ENCODE measurements around the gene SET. TPM values are rescaled to one million over a fixed set of nuclear protein-coding genes. Genes with fewer than 3 reads are reported as not detected.

SET gene
- total RNA-seq, 1 donor from 2014 or later: 331 TPM

DNA sequence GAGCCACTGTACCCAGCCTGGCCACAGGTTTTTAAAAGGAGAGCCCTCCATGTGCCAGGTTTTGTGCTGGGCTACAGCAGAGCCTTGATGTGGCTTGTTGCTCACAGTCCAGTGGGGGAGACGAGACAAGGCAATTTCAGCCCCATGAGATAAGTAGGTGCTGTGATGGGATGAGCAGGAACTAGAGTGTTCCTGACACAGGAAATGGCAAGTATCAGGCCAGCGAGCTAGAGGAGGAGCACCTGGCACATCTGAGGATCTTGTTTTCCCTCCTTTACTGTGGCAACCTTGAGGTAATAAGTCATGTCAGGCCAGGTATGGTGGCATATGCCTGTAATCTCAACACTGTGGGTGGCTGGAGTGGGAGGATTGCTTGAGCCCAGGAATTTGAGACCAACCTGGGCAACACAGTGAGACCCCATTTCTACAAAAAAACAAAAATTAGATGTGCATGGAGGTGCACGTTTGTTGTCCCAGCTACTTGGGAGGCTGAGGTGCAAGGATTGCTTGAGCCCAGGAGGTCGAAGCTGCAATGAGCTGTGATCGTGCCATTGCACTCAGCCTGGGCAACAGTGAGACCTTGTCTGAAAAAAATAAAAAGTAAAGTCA is 38.7 kb downstream of the SET start:
- H3K4me3 ChIP-seq (ENCODE audit: low read depth, low read length): no peak overlapping the region
- no peak for TF ChIP-seq CTCF (conservative IDR thresholded peaks at IDR 0.05; ENCODE audit: low read depth, low read length)
- no peak for DNase-seq (ENCODE audit: low read depth)

DNA sequence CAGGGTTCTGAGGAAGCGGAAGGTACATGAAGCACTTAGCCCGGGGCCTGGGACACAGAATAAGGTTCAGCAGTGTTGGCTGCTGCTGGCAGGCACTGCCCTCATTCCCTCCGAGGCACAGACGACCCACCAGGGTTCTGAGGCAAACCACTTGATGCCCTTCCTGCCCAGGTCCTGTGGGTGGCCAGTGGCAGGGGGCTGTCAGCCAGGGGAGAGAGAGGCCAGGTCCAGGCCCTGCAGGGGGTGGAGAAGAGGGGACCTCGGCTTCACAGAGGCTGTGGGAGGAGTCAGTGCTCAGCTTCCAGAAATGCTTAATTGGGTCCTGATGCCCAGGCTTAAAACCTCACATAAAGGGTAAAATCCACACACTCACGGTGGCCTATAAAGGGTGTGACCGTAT is 39.3 kb downstream of the SET start:
- no peak overlapping the region for H3K4me3 ChIP-seq (ENCODE audit: low read depth, low read length)
- DNase-seq (ENCODE audit: low read depth): no peak
- TF ChIP-seq CTCF (conservative IDR thresholded peaks at IDR 0.05; ENCODE audit: low read depth, low read length): no peak

DNA sequence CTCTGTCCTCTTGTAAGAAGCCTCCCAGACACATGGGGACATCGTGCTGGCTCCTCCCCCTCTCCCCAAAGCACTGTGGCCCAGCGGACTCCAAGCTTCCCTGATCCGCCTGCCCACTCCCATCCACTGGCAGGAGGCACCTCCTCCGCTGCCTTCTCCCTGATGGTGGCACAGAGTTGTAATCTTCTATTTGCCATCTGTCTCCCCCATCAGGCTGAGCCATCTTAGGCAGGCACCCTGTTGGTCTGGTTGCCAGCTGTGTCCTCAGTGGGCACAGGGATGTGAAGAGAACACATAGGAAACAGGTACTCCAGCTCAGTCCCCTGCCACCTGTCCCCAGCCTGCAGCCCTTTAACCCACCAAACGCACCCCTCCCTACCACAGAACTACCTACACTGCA is 40.3 kb downstream of the SET start:
- no peak for TF ChIP-seq CTCF (conservative IDR thresholded peaks at IDR 0.05; ENCODE audit: low read depth, low read length)
- H3K4me3 ChIP-seq (ENCODE audit: low read depth, low read length): no peak overlapping the region
- DNase-seq (ENCODE audit: low read depth): no peak

DNA sequence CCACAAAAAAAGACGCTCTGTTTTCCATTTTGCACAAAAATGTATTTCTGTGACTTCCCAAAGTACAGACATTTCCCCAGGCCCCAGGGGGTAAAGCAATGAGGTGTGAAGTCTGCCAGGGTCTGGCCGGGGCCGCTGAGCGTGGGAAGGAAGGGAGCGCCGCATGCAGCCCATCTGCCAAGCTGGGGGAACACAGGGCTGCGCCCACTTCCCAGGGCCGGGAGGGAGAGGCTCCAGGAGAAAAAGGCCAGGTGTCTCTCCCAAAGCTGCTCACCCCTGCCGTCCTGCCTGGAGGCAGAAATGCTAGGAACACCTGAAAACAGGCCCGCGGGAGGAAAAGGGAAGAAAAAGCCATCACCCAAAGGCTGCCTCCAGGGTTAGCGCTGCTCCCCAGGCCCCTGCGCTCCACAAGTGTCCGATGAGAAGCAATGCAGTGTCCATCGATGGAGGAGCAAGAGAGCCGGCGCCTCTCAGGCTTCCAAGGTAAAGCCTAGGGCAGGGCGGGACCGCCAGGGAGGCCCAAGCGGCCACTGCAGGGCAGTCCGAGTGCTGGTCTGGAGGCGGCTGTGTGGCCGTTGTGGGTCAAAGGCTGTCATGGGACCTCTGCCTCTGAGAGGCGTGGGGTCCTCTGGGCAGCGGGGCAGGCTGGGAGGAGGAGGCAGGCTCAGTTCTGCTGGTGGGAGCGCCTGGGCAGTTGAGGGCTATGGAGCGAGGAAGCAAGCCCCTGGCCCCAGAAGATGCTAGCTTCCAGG is 40.9 kb downstream of the SET start:
- H3K4me3 ChIP-seq (ENCODE audit: low read depth, low read length): no peak overlapping the region
- DNase-seq (ENCODE audit: low read depth): no peak
- TF ChIP-seq CTCF (conservative IDR thresholded peaks at IDR 0.05; ENCODE audit: low read depth, low read length): no peak

GRCh38 chr9:128731093-128731492 is 42.1 kb downstream of the SET start:
- no peak for DNase-seq (ENCODE audit: low read depth)
- no peak overlapping the region for H3K4me3 ChIP-seq (ENCODE audit: low read depth, low read length)
- no peak for TF ChIP-seq CTCF (conservative IDR thresholded peaks at IDR 0.05; ENCODE audit: low read depth, low read length)

DNA sequence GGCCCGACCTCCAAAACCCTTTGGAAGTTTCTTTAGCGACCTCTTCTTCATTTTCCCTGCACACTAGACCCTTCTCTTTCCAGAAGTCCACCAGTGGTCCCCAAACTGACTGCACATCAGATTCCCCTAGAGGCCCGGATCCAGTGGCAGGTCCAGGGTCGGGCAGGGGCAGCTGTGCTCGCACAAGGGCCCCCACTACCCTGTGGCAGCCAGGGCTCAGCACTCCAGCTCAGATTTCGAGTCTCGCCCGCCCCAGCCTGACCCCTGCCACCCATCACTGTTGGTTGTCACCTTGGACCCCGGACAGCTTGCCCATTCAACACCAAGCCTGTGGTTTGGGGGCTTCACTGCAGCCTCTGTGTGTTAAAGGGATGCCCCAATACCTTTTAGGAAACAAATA is 42.7 kb downstream of the SET start:
- H3K4me3 ChIP-seq (ENCODE audit: low read depth, low read length): no peak overlapping the region
- TF ChIP-seq CTCF (conservative IDR thresholded peaks at IDR 0.05; ENCODE audit: low read depth, low read length): no peak
- DNase-seq (ENCODE audit: low read depth): no peak

- no peak for DNase-seq (ENCODE audit: low read depth)
- TF ChIP-seq CTCF (conservative IDR thresholded peaks at IDR 0.05; ENCODE audit: low read depth, low read length): no peak
- no peak overlapping the region for H3K4me3 ChIP-seq (ENCODE audit: low read depth, low read length)
These were observed 43.6 kb downstream of the SET start for GRCh38 chr9:128732576-128732975.
